Ammon's horn (tissue), 1 donor: ENCODE measurements around the gene NR2C2.
A peak's percentile ranks its signal among the peaks of the same experiment; 100 is the strongest.

ENCODE experiments used
- DNase-seq: peaks from one replicate; pipeline ENCODE4 v3.0.0-alpha.2; 2016; ENCODE audit warnings: low spot score

NR2C2 gene

DNA sequence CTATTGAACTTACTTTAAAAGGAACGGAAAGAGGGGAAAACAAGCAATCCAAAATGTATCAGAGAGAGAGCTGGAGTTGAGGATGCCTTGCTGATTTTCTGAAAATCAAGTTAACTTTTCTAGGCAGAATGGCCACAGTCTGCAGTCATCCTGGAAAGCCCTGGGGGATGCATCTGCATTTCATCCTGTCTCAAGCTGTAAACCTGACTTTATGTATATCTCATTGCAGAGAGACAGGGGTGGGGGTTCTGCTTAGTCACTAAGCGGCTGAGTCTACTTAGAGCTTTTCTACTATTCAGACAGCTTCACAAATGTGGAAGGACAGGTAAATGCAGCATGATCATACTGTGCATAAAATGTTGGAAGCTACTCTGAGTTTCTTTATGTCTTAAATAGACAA is 76.3 kb downstream of the NR2C2 start:
- DNase-seq: no peak

DNA sequence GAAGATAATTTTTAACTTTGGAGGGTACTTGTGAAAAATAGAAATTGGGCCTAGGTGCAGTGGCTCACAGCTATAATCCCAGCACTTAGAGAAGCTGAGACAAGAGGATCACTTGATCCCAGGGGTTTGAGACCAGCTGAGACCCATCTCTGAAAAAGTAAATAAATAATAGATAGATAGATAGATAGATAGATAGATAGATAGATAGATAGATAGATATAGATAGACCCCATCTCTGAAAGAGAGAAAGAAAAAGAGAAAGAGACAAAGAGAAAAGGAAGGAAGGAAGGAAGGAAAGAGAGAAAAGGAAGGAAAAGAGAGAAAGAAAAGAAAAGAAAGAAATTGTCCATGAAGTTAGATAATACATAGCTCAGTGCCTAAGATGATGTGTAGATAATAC is 82.2 kb downstream of the NR2C2 start:
- no peak for DNase-seq

DNA sequence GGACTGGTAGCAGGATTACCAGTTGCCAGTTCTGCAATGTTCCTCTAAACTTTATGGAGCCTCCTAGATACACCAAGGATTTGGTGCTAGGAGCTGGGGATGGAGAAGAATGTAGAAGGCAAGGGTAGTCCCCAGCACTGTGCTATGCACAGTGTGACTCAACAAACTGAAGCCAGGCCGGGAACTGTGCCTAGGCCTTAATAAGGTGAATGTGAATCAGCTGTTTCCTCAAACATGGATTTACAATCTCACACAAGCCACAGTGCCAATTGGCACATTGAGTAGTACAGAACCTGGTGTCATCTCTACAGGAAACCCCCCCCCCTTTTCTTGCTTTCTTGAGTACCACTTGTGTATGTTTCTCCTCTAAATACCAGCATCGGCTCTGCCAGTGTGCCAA is 85.3 kb downstream of the NR2C2 start:
- no peak for DNase-seq

DNA sequence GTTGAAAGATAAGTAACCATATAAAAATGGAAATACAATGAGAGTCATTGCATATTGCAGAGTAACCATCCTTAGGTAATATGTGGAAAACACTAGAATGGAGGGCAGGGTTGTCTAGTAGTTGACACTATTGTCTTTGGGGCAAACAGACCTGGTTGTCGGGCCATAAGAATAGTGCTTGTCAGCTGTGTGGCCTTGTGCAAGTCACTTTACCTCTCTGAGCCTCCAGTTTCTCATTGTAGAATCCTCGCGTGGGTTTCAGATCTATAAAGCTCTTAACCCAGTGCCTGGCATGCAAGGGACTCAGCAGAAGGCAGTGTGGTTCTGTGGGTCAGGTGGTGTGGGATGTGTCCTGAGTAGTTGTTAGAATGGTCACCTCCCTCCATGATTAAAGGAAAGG is 85.7 kb downstream of the NR2C2 start:
- no peak for DNase-seq

DNA sequence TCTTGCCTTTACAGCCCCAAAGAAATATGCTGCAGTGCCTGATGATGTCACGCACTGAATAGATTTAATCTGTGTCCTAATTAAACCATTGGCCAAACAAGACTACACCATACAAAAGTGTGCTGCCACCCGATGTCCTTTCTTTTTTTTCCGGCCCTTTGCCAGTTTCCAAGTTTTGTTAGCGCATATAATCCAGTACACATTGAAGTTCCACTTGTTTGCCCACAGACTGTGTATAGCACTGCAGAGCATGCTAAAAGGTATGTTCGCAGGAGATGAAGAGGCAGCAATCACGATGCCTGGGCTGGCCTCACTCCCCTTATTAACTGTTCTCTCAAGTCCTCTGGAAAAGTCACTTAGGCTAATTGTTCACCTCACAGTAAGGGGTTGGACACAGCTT is 90.9 kb downstream of the NR2C2 start:
- DNase-seq: no peak

DNA sequence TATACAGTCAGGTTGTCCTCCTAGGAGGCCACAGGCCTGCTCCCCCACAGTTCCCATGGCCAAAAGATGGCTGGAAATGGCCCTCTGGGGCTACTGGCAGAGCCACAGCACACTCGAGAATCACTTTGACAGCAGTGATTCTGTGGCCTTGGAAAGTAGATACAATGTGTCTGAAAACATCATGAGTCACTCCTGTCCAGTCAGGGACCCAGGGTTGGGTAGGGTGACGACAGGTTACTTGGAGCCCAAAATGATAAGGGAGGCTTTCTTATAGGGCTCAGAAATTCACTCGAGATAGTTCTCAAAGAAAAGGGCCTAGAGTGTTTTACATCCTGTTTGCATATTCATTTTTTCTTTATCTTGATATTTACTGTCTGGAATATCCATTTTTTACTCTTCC is 93.5 kb downstream of the NR2C2 start:
- DNase-seq: no peak

DNA sequence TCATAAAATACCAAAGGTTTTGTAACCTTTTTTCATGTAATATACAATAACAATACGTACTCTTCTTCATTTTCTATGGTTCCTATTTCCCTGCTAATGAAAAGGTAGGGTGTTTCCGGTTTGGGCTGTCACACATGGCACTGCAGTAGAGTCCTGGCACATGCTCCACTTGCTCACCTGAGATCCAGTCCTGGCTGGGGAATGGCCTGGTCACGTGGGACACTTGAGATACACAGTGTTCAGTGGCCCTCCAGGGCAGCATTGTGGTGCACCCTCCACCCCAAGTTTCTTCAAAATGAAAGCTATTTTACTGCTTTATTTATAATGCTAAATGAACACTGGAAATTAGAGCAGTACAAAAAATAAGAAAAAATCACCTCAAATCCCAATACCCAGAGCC is 94.6 kb downstream of the NR2C2 start:
- no peak for DNase-seq

DNA sequence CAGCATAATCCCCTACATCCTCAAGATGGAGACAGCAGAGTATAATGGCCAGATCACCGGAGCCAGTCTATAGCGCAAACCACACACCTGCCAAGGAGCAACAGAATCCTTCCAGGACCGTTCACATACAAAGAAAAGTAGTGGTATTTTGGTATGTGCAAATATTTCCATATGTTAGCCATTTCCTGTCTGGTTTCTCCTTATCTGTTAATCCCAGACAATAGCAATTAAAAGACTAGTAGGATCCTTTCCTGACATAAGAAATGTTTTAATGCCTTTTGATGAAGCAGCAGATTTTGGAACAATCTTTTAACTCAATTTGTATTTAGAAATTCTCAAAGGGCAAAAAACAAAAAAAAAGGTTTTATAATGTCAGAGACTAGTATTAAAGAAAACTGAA is 95.6 kb downstream of the NR2C2 start:
- DNase-seq: no peak

DNA sequence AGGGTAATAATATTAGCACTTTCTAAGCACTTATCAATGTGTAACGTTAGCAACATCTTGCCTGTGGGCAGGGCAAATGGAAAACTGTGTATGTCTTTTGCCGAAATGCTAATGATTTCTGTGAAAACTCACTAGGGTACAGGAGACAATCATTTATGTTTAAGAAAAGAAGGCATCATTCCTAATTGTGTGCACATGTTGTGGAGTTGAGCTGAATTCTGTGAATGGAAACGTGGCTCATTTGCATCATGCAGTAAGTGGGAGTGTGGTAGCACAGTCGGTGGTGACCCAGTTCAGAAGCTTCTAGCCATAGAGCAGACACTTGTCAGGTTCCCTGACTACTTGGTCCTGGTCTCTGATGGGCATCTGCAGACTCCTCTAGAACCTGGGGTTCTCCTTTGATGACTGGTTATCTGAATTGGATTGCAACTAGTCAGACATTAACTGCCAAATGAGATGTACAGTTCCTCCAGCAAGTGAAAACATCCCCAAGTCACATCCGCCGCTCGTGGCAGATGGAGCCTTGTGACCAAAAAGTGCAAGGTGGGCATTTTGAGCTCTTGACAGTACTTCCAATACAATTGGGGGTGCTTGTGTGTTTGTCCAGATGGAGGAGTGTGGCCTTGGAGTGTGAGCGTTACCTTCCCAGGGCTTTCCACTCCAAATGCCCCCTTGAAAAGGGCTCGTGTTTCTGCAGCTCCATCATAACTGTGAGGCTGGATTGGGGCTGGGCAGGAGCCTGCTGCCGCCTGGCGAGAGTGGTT is 96.2 kb downstream of the NR2C2 start:
- DNase-seq: peak; percentile 24

DNA sequence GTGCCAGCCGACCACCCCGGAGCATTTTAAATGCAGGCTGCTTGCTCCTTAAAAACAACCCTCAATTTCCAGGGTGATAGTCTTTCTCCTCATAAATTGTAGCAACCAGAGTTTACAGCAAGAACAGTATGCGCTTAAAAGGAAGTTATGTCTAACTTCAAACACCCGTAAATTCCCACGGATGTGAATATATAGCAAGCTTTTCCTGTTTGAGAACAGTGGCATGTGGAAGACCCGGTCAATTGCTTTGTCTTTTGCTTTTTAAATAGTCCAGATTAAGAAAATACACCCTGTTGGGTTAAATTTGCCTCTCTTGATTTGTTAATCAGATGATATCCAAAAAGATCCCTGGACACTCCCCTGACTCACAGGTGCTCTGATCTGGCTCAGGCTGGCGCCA is 96.9 kb downstream of the NR2C2 start:
- no peak for DNase-seq

DNA sequence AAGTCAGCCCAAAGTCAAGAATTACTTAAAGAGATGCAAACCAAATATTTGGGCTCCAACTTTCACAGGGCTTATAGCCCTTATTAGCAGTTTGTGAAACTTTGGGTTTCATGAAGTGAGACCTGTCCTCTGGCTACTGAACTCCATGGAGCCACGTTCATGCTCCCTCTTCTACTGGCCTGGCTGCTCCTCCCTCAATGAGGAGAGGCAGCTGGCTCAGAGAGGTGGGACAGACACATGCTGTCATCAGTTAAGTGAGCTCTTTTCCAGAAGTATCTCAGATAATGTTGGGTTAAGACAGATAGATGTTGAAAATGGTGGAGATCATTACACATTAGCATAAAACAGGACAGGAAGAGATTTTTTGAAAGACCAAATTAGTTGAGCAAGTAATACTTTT is 98.3 kb downstream of the NR2C2 start:
- DNase-seq: no peak

DNA sequence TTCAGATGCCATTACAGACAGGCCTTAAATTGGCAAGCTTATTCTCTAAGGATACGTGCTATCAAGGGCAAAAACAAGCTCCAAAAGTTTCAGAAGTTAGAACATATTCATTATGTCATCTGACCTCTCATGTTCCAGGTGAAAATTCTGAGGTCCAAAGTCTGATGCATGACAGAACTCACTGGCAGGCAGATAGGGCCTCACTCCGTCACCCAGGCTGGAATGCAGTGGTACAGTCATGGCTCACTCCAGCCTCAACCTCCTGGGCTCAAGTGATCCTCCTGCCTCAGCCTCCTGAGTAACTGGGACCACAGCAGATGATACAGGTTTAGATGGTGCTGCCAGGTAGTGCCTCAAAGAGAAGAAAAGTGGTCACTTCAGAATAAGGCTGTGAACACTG is 102.2 kb downstream of the NR2C2 start:
- DNase-seq: no peak

DNA sequence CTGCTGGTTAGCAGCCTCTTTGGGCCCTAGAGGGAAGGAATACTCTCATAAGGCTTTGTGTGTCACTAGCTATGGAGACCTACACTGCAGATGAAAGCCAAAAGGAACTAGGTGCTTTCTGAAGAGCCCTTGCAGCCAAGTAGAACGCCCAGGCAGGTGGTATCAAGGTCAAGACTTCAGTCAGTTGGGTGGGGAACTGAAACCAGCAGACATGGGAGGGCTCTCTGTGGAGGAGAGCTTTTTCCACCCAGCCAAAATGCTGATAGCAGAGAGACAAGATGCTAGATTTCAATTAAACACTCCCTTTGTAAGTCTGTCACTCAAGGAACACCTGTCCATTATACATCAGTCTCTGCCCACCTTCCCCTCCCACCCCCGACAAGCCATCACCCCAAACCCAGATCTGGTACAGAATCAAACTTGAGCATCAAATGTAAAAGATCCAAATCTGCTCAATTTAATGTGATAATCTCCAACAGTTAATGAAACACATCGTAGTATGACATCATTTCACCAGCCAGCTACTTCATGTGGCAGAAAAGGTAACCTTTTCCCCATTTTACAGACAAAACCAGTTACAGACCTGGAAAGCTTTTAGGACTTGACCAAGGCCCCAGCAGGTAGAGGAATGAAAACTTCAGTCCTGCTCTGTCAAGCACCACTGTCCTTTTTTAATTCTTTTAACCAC is 103.2 kb downstream of the NR2C2 start:
- DNase-seq: no peak

DNA sequence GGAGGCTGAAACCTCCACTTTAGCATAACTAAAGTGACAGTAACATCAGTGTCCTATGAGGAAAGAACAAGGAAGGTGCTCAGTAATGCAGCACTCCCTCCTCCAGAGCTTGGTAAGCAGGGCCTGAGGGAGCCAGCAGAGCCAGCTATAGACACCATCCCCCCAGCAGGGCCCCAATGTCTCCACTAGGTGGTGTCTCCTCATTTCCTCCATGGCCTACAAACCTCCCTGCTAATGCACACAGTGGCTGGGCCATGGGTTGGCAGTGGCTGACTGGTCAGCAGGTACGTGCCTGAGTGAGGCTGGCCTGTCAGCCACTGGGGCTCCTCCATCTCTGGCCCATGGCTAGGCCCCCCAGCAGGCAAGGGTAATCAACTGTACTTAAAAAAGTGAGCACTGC is 104.1 kb downstream of the NR2C2 start:
- DNase-seq: peak; percentile 20

DNA sequence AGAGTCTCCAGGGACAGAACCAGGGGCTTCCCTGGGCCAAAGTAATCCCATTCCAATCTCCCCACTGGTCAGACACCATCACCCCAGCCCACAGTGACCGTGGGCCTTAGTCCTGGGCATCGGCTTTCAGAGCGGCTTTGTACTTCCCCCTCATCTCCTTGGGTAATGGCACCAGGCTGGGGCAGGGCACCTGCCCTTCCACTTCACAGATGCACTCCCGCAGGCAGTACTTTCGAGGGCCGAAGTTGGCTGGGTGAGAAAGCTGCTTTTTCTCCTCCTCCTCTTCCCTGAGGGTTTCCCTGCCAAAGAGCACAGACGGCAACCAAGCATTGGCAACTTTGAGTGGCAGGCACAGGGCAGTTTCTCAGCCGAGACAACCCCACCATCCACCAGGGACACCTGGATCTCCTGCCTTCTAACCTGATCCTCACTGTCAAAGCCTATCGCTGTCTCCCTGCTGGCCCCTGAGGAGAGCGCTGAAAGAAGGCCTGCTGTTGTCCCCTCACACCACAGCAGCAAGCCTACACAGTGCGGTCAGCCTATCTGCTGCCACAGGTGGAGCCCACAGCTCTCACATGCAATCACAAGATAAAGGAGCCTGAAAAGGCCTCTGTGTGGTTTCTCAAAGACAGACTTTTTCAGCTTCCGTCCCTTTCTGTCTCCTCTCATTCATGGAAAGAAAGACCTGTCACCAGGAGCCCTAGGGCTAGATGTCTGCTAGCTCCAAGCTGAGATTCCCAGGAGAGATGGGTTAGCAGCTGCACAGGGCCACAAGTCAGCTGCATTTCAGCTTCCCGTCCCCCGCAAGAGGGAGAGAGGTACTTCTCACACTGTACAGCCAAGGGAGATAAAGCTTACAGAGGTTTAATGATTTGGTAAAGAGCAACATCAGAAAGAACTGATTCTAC is 105.2 kb downstream of the NR2C2 start:
- DNase-seq: no peak

DNA sequence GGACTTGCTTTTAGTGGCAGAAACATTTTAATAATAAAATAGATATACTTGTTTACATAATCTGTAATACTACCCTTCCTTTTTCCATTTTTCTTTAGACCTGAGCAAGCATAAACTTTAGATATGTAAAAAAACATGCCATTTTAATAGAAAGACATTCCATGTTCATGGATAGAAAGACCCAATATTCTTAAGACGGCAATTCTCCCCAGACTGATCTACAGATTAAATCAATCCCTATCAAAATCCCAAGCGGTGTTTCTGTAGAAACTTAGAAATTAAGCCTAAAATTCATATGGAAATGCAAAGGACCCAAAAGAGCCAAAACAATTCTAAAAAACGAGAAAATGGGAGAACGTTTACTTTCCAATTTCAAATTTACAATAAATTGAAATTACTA is 106.2 kb downstream of the NR2C2 start:
- no peak for DNase-seq

DNA sequence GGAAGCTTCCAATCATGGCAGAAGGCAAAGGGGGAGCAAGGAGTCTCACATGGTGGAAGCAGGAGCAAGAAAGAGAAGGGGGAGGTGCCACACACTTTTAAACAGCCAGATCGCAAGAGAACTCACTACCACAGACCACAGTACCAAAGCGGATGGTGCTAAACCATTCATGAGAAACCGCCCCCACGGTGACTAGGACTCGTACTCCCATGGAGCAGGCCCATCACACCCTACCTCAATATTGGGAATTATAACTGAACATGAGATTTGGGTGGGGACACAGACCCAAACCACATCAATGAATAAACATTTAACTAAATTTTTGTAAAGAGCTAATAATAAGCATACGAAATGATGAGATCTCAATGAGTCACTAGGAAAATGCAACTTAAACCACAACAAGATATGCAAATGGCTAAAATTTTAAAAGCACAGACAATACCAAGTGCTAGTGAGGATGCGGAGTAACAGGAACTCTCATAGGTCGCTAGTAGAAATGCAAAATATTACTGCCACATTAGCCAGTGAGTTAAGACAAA is 107.7 kb downstream of the NR2C2 start:
- no peak for DNase-seq

DNA sequence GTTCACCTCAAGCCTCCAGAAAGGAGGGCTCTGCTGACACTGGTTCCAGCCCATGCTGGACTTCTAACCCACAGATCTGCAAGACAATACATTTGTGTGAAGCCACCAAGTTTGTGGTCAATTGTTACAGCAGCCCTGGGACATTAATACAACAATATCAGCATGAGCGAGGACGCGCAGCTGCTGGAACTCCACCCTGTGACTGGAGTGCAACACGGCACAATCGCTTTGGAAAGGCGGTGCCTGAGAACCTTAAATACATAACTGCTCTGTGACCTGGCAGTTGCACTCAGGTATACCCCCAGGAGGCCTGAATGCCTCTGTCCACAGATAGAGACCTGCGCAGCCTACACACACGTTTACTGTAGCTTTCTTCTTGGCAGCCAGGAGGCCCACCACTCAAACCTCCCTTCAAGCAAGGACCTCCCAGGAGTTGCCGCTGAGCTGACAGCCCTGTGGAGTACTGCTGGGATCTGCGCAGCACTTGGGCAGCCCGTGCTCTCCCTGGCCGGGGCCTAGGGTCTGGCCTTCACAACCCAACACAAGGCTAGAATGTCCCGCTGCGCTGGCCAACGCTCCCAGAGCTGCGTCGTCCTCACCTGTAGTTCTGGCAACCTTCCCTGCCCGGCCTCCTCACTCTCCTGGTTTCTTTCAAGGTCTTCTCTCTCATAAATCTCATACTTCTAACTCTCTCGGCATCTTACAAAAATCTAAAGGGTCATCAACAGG is 109.5 kb downstream of the NR2C2 start:
- no peak for DNase-seq

DNA sequence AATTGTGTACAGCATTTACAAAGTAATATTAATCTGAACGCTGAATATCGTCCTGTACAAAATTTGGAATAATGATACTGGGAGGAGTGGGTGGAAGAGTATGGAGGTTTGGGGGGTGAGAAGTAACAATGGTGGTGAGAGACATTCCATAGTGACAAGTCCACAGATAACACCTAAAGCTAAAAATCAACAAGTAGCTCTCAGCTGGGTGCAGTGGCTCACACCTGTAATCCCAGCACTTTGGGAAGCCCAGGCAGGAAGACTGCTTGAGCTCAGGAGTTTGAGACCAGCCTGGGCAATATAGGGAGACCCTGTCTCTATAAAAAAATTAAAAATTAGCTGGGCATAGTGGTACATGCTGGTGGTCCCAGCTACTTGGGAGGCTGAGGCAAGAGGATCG is 112.6 kb downstream of the NR2C2 start:
- no peak for DNase-seq

DNA sequence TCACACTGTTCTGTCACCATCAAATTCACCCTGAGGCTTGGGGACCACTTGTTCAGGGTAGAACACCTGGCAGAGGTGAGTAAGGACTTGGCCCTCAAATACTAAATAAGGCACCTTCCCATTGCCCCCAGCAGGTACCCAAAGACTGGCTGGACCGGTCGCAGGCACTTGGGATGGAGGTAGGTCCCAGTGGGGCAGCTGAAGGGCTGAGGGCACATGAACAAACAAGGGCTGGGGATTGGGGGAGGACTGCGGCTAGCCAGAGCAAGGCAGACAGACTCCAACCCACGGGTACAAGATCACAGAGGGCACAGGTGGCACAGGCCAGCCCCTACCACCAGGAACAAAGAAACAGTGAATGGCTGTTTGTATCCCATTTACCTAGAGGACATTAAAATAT is 115.9 kb downstream of the NR2C2 start:
- DNase-seq: no peak

DNA sequence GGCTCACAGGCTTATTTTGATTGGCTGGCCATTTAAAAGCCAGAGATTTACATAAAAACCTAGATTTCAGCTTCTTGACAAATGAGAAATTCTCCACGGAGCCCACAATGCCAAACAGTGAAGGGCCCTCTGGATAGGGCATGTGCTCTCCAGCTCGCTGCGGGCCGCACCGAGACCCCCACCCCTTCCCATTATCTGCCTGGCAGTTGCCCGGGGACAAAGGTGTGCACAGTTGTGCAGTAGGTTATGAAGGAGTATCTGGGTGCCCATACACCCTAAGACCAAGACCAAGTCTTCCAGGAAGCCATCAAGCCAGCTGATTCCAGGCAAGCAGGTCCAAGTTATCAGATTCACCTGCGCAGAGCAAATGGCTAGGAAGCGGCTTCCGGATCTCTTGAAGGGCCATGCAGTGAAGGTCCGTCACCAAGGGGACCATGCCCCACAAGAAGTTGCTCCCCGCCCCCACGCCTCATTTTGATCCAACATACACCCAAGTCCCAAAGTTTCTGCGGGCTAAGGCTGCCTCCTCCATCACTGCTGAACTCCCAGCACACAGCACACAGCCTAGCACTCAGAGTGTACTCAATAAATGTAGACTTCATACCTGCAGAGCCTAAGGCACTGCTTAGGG is 116.4 kb downstream of the NR2C2 start:
- no peak for DNase-seq
